Neural progenitor cell (in vitro differentiated cells): ENCODE measurements around the gene RNU5D-1. TPM values are rescaled to one million over a fixed set of nuclear protein-coding genes. Genes with fewer than 3 reads are reported as not detected.

Experiments
- DNase-seq: peaks from one replicate; pipeline ENCODE4 v3.0.0-alpha.2; 2016; ENCODE audit warnings: low spot score
- H2AFZ ChIP-seq: fragments of 200-600 bp; sonication (generic); replicated peaks from 2 replicates; pipeline ENCODE4 v1.6.1; 2016; ENCODE audit warnings: antibody characterized with exemption
- H3F3A ChIP-seq: fragments of 200-600 bp; sonication (generic); 2 replicates; pipeline ENCODE4 v1.6.1; 2016; ENCODE audit warnings: antibody characterized with exemption, low read depth
- H3K27ac ChIP-seq: fragments of 200-600 bp; sonication (generic); 2 replicates; pipeline ENCODE4 v1.5.1; 2016; ENCODE audit warnings: mild to moderate bottlenecking
- H3K27me3 ChIP-seq: fragments of 200-600 bp; sonication (generic); 2 replicates; pipeline ENCODE4 v1.6.1; 2016; ENCODE audit warnings: mild to moderate bottlenecking, moderate library complexity
- H3K36me3 ChIP-seq: fragments of 200-600 bp; sonication (generic); 2 replicates; pipeline ENCODE4 v1.5.1; 2016
- H3K4me1 ChIP-seq: fragments of 200-600 bp; sonication (generic); 2 replicates; pipeline ENCODE4 v1.6.1; 2016; ENCODE audit warnings: mixed run types
- H3K4me2 ChIP-seq: fragments of 200-600 bp; sonication (generic); 2 replicates; pipeline ENCODE4 v1.6.1; 2016
- H3K4me3 ChIP-seq: fragments of 200-600 bp; sonication (generic); 2 replicates; pipeline ENCODE4 v1.5.1; 2016
- H3K79me2 ChIP-seq: fragments of 200-600 bp; sonication (generic); 2 replicates; pipeline ENCODE4 v1.6.1; 2016; ENCODE audit warnings: low read depth
- H3K9ac ChIP-seq: fragments of 200-600 bp; sonication (generic); 2 replicates; pipeline ENCODE4 v1.6.1; 2016
- H3K9me3 ChIP-seq: fragments of 200-600 bp; sonication (generic); 2 replicates; pipeline ENCODE4 v1.5.1; 2016; ENCODE audit warnings: low read depth
- H4K20me1 ChIP-seq: fragments of 200-600 bp; sonication (generic); 2 replicates; pipeline ENCODE4 v1.6.1; 2016; ENCODE audit warnings: low read depth
- H3K27ac Mint-ChIP-seq: 3 replicates; pipeline ENCODE4 v1.8.0; 2021; ENCODE audit warnings: mixed read lengths
- H3K27me3 Mint-ChIP-seq: 2 replicates; pipeline ENCODE4 v1.8.0; 2022; ENCODE audit warnings: low read depth, mild to moderate bottlenecking, inconsistent platforms, moderate library complexity, mixed read lengths; ENCODE audit not compliant: insufficient read depth
- H3K36me3 Mint-ChIP-seq: 3 replicates; pipeline ENCODE4 v1.8.0; 2021; ENCODE audit warnings: mixed read lengths
- H3K4me1 Mint-ChIP-seq: 3 replicates; pipeline ENCODE4 v1.8.0; 2021; ENCODE audit warnings: mixed read lengths
- H3K4me3 Mint-ChIP-seq: 3 replicates; pipeline ENCODE4 v1.8.0; 2021; ENCODE audit warnings: mild to moderate bottlenecking, moderate library complexity, mixed read lengths
- H3K9me3 Mint-ChIP-seq: 3 replicates; pipeline ENCODE4 v1.8.0; 2020; ENCODE audit warnings: mixed read lengths
- CTCF ChIP-seq: fragments of 200-600 bp; sonication (generic); IDR thresholded peaks from 2 replicates; pipeline ENCODE4 v1.5.1; 2017; ENCODE audit warnings: antibody characterized with exemption, mild to moderate bottlenecking
- EZH2 ChIP-seq: fragments of 200-600 bp; sonication (generic); IDR thresholded peaks from 2 replicates; pipeline ENCODE4 v1.6.1; 2017; ENCODE audit warnings: antibody characterized with exemption, mild to moderate bottlenecking, moderate library complexity
- EZH2phosphoT487 ChIP-seq: fragments of 200-600 bp; sonication (generic); IDR thresholded peaks from 2 replicates; pipeline ENCODE4 v1.6.1; 2017; ENCODE audit warnings: antibody characterized with exemption
- total RNA-seq: library from RNA; depleted of rRNA; stranded (reverse); fragments of >200 nt; gene quantifications from 2 replicates; pipeline ENCODE4 v1.2.3, GENCODE V29; 2015; ENCODE audit warnings: low replicate concordance

Gene RNU5D-1
- total RNA-seq, 1 donor from 2014 or later = not detected

- no peak overlapping the region for H3K27ac Mint-ChIP-seq
- Histone ChIP-seq H3K9me3 (no peaks in the 10 kb centered on the region), H3F3A (peaks cover 82% of the 10 kb centered on the region), H3K4me3 (peak overlapping the region; percentile 93), H3K4me2 (peak overlapping the region; percentile 99), H3K36me3 (peaks cover 8% of the 10 kb centered on the region), H3K27ac (peak overlapping the region; percentile 62), H3K4me1 (peaks cover 16% of the 10 kb centered on the region), H2AFZ (no peak overlapping the region), H3K9ac (no peak overlapping the region), H4K20me1 (peaks cover 45% of the 10 kb centered on the region), H3K27me3 (no peaks in the 10 kb centered on the region), H3K79me2 (peaks cover 45% of the 10 kb centered on the region)
- TF ChIP-seq EZH2 (no peak), EZH2phosphoT487 (no peak), CTCF (no peak)
- H3K27me3 Mint-ChIP-seq = peaks cover 10% of the 10 kb centered on the region
- no peaks in the 10 kb centered on the region for H3K9me3 Mint-ChIP-seq
- peaks cover 25% of the 10 kb centered on the region for H3K4me1 Mint-ChIP-seq
- H3K36me3 Mint-ChIP-seq = peaks cover 33% of the 10 kb centered on the region
- peak overlapping the region; percentile 93 for H3K4me3 Mint-ChIP-seq
- no peak for DNase-seq
Observed at GRCh38 chr1:44777969-44778635, 47.1 kb upstream of the RNU5D-1 start.

- peaks cover 8% of the 10 kb centered on the region for H3K36me3 ChIP-seq
- H3K4me3 Mint-ChIP-seq = peak overlapping the region; percentile 93
- H3K9me3 ChIP-seq = no peaks in the 10 kb centered on the region
- H3K9ac ChIP-seq = no peak overlapping the region
- TF ChIP-seq EZH2phosphoT487 (no peak), EZH2 (no peak), CTCF (no peak)
- H2AFZ ChIP-seq = no peak overlapping the region
- peak overlapping the region; percentile 12 for H3K27ac Mint-ChIP-seq
- H3K79me2 ChIP-seq = peaks cover 45% of the 10 kb centered on the region
- H3K9me3 Mint-ChIP-seq = no peaks in the 10 kb centered on the region
- H3K4me1 Mint-ChIP-seq = peaks cover 27% of the 10 kb centered on the region
- H4K20me1 ChIP-seq = peaks cover 45% of the 10 kb centered on the region
- peaks cover 31% of the 10 kb centered on the region for H3K36me3 Mint-ChIP-seq
- DNase-seq = no peak
- H3K27ac ChIP-seq = peak overlapping the region; percentile 62
- H3K27me3 ChIP-seq = no peaks in the 10 kb centered on the region
- H3K4me2 ChIP-seq = peak overlapping the region; percentile 99
- H3K4me3 ChIP-seq = peak overlapping the region; percentile 93
- H3F3A ChIP-seq = peaks cover 79% of the 10 kb centered on the region
- peaks cover 16% of the 10 kb centered on the region for H3K4me1 ChIP-seq
- peaks cover 7% of the 10 kb centered on the region for H3K27me3 Mint-ChIP-seq
Observed at GRCh38 chr1:44777547-44777946, 46.6 kb upstream of the RNU5D-1 start.

GRCh38 chr1:44776730-44777068, 45.7 kb upstream of the RNU5D-1 start:
- H3K27me3 Mint-ChIP-seq = peaks cover 7% of the 10 kb centered on the region
- H4K20me1 ChIP-seq = peaks cover 45% of the 10 kb centered on the region
- peak overlapping the region; percentile 93 for H3K9ac ChIP-seq
- no peak for DNase-seq
- H3K4me1 Mint-ChIP-seq = peaks cover 27% of the 10 kb centered on the region
- peak overlapping the region; percentile 93 for H3K4me3 Mint-ChIP-seq
- no peaks in the 10 kb centered on the region for H3K9me3 ChIP-seq
- H3K4me1 ChIP-seq = peaks cover 16% of the 10 kb centered on the region
- H3K36me3 ChIP-seq = peaks cover 8% of the 10 kb centered on the region
- H3K27ac Mint-ChIP-seq = no peak overlapping the region
- TF ChIP-seq CTCF (no peak), EZH2 (no peak), EZH2phosphoT487 (no peak)
- no peaks in the 10 kb centered on the region for H3K9me3 Mint-ChIP-seq
- H2AFZ ChIP-seq = no peak overlapping the region
- H3K36me3 Mint-ChIP-seq = peaks cover 31% of the 10 kb centered on the region
- peak overlapping the region; percentile 93 for H3K4me3 ChIP-seq
- peaks cover 73% of the 10 kb centered on the region for H3F3A ChIP-seq
- H3K27me3 ChIP-seq = no peaks in the 10 kb centered on the region
- peaks cover 45% of the 10 kb centered on the region for H3K79me2 ChIP-seq
- H3K4me2 ChIP-seq = peak overlapping the region; percentile 99
- peak overlapping the region; percentile 62 for H3K27ac ChIP-seq
